ENCODE data around the gene MAGEF1.

Gene MAGEF1

GRCh38 chr3:184750349-184751083, 38.7 kb upstream of the MAGEF1 start:
- no peak overlapping the region for H3K4me3 ChIP-seq (ENCODE audit: low read depth, low read length)
- no peaks in the 10 kb centered on the region for H3K36me3 ChIP-seq (ENCODE audit: control insufficient read depth, insufficient read depth, low read length)
- H3K9ac ChIP-seq (ENCODE audit: low read depth, low read length): no peak overlapping the region

DNA sequence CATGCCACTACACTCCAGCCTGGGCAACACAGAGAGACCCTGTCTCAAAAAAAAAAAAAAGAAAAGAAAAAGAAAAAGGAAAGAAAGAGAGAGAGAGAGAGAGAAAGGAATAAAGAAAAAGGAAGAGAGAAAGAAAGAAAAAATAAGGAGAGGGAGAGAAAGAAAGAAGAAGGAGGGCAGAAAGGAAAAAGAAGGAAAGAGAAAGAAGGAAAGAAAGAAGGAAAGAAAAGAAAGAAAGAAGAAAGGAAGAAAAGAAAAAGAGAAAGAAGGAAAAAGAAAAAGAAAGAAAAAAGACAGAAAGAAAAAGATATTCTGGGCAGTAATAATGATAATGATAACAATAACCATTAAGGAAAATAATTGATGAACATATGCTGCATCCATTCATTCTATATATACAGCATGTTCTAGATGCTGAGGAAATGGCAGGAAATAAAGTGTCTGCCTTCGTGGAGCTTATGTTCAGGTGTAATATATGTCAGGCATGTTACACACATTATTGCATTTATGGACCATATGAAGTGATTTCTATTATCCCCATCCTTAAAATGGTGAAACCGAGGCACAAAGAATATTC, 37.4 kb upstream of the MAGEF1 start:
- Histone ChIP-seq H3K36me3 (ENCODE audit: control insufficient read depth, insufficient read depth, low read length) (no peaks in the 10 kb centered on the region), H3K4me1 (ENCODE audit: control insufficient read depth, insufficient read depth, low read length) (peaks cover 2% of the 10 kb centered on the region), H3K9ac (ENCODE audit: low read depth, low read length) (no peak overlapping the region), H3K27me3 (ENCODE audit: control insufficient read depth, insufficient read depth, low read length) (peaks cover 2% of the 10 kb centered on the region), H3K4me3 (ENCODE audit: low read depth, low read length) (no peak overlapping the region), H3K9me3 (ENCODE audit: control insufficient read depth, insufficient read depth, low read length) (no peaks in the 10 kb centered on the region)

More at GRCh38 chr3:184750349-184751083, 38.7 kb upstream of the MAGEF1 start:
- Histone ChIP-seq H3K4me1 (ENCODE audit: control insufficient read depth, insufficient read depth, low read length) (peaks cover 2% of the 10 kb centered on the region), H3K27me3 (ENCODE audit: control insufficient read depth, insufficient read depth, low read length) (peaks cover 2% of the 10 kb centered on the region), H3K9me3 (ENCODE audit: control insufficient read depth, insufficient read depth, low read length) (no peaks in the 10 kb centered on the region)

- Histone ChIP-seq H3K36me3 (ENCODE audit: control insufficient read depth, insufficient read depth, low read length) (no peaks in the 10 kb centered on the region), H3K9ac (ENCODE audit: low read depth, low read length) (no peak overlapping the region), H3K27me3 (ENCODE audit: control insufficient read depth, insufficient read depth, low read length) (peaks cover 2% of the 10 kb centered on the region), H3K4me3 (ENCODE audit: low read depth, low read length) (no peak overlapping the region), H3K9me3 (ENCODE audit: control insufficient read depth, insufficient read depth, low read length) (no peaks in the 10 kb centered on the region), H3K4me1 (ENCODE audit: control insufficient read depth, insufficient read depth, low read length) (peaks cover 2% of the 10 kb centered on the region)
Observed at GRCh38 chr3:184748219-184749135, 36.6 kb upstream of the MAGEF1 start.

- H3K36me3 ChIP-seq (ENCODE audit: control insufficient read depth, insufficient read depth, low read length): no peaks in the 10 kb centered on the region
- no peaks in the 10 kb centered on the region for H3K9me3 ChIP-seq (ENCODE audit: control insufficient read depth, insufficient read depth, low read length)
- peaks cover 2% of the 10 kb centered on the region for H3K27me3 ChIP-seq (ENCODE audit: control insufficient read depth, insufficient read depth, low read length)
- H3K4me3 ChIP-seq (ENCODE audit: low read depth, low read length): no peak overlapping the region
- H3K9ac ChIP-seq (ENCODE audit: low read depth, low read length): no peak overlapping the region
- peaks cover 5% of the 10 kb centered on the region for H3K4me1 ChIP-seq (ENCODE audit: control insufficient read depth, insufficient read depth, low read length)
Observed at GRCh38 chr3:184746131-184747120, 34.6 kb upstream of the MAGEF1 start.

DNA sequence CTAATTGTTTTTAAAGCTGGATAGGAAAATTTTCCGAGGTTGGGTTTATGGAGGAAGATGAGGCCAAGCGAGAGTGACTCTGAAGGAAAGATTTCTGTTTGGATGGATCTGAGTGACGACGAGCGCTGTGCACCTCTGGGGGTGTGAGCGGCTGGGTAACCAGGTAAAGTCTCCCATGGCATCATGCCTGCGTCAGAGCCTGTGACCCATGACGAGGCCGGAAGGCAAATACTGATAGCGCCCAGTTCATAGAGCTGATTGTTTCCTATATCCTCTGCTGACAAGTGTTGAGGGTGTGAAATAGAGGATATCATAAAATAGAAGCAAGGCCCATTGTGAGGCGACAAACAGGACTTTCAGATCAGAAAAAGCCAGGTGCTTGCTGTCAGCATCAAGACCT, 33.7 kb upstream of the MAGEF1 start:
- H3K9me3 ChIP-seq (ENCODE audit: control insufficient read depth, insufficient read depth, low read length): no peaks in the 10 kb centered on the region
- H3K36me3 ChIP-seq (ENCODE audit: control insufficient read depth, insufficient read depth, low read length): no peaks in the 10 kb centered on the region
- no peak overlapping the region for H3K9ac ChIP-seq (ENCODE audit: low read depth, low read length)

DNA sequence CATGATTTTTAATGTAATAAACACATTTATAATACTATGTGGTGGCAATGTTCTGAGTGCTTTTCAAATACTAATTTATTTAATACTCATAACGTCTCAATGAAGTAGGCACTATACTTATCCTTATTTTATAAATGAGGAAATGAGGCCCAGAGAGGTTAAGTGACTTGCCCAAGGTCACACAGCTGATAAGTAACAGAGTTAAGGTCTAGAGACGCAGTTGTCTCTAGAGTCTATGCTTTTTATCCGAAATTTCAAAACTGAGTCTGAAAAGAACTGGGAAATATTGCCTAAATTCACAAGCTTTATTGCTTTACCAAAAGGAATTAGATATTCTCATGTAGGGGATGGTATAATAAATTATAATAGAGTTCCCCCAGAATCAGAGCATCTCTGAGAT, 31.4 kb upstream of the MAGEF1 start:
- peaks cover under 1% of the 10 kb centered on the region for H3K27me3 ChIP-seq (ENCODE audit: control insufficient read depth, insufficient read depth, low read length)
- no peak overlapping the region for H3K9ac ChIP-seq (ENCODE audit: low read depth, low read length)
- H3K9me3 ChIP-seq (ENCODE audit: control insufficient read depth, insufficient read depth, low read length): no peaks in the 10 kb centered on the region
- H3K36me3 ChIP-seq (ENCODE audit: control insufficient read depth, insufficient read depth, low read length): no peaks in the 10 kb centered on the region
- peaks cover 3% of the 10 kb centered on the region for H3K4me1 ChIP-seq (ENCODE audit: control insufficient read depth, insufficient read depth, low read length)
- no peak overlapping the region for H3K4me3 ChIP-seq (ENCODE audit: low read depth, low read length)

More for the DNA sequence above, 33.7 kb upstream of the MAGEF1 start:
- Histone ChIP-seq H3K4me1 (ENCODE audit: control insufficient read depth, insufficient read depth, low read length) (peaks cover 5% of the 10 kb centered on the region), H3K27me3 (ENCODE audit: control insufficient read depth, insufficient read depth, low read length) (peaks cover 2% of the 10 kb centered on the region), H3K4me3 (ENCODE audit: low read depth, low read length) (no peak overlapping the region)

- no peaks in the 10 kb centered on the region for H3K9me3 ChIP-seq (ENCODE audit: control insufficient read depth, insufficient read depth, low read length)
- no peak overlapping the region for H3K4me3 ChIP-seq (ENCODE audit: low read depth, low read length)
- H3K9ac ChIP-seq (ENCODE audit: low read depth, low read length): no peak overlapping the region
- peaks cover 3% of the 10 kb centered on the region for H3K4me1 ChIP-seq (ENCODE audit: control insufficient read depth, insufficient read depth, low read length)
- no peaks in the 10 kb centered on the region for H3K36me3 ChIP-seq (ENCODE audit: control insufficient read depth, insufficient read depth, low read length)
- no peaks in the 10 kb centered on the region for H3K27me3 ChIP-seq (ENCODE audit: control insufficient read depth, insufficient read depth, low read length)
Observed at GRCh38 chr3:184742676-184743135, 30.8 kb upstream of the MAGEF1 start.

DNA sequence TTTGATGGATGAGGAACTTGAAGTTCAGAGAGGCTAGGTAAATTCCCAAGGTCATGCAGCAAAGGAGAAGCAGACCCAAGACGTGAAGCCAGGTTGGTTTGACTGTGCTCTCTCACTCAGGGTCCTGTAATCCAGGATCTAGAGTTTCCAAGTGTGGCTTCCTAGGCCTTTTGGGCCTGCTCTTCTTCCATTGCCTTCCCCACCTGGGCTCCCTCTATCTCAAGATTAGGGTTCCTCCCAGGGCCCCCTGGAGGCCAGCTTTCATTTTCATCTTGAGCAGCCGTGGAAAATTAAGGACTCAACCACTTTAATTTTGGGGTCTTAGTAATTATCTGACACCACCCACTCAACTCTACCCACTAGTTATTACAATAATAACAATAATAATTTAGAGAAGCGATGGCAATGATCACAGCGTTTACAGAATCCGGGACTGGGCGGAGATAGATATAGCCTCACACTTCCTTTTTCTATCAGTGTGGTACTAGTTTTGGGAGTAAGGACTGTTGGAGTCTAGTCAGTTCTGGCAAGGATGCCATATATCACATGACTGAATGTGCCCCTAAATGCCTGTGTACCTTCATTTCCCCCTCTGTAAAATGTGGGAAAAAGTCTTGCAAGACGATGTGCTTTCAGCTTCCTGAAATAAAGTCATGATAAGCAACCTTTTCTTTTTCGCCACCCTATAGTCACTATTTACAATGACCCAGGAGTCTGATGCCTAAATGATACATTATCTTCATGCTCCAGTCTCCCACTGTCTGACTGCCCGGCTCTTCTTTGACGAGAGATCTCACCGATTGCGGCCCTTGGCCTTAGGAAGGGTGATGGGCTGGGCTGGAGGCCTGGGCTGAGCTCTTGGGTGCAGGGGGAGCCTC, 30.2 kb upstream of the MAGEF1 start:
- no peaks in the 10 kb centered on the region for H3K27me3 ChIP-seq (ENCODE audit: control insufficient read depth, insufficient read depth, low read length)
- H3K4me1 ChIP-seq (ENCODE audit: control insufficient read depth, insufficient read depth, low read length): peaks cover 3% of the 10 kb centered on the region
- H3K9ac ChIP-seq (ENCODE audit: low read depth, low read length): no peak overlapping the region
- H3K9me3 ChIP-seq (ENCODE audit: control insufficient read depth, insufficient read depth, low read length): no peaks in the 10 kb centered on the region
- H3K36me3 ChIP-seq (ENCODE audit: control insufficient read depth, insufficient read depth, low read length): no peaks in the 10 kb centered on the region
- H3K4me3 ChIP-seq (ENCODE audit: low read depth, low read length): no peak overlapping the region

DNA sequence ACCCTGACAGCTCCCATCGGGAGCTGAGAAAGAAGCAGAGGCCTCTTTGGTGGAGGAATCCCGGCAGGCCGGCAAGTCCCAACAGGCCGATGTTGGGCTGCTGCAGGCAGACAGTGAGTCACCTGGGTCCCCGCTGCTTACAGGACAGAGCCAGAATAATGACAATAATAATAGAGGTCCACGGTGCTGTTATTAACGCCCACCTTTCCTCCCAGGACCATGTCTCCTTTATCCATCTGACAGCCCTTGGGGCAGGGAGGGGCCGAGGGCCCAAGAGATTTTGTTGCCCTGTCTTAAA, 29.3 kb upstream of the MAGEF1 start:
- Histone ChIP-seq H3K4me1 (ENCODE audit: control insufficient read depth, insufficient read depth, low read length) (peaks cover 3% of the 10 kb centered on the region), H3K9ac (ENCODE audit: low read depth, low read length) (no peak overlapping the region), H3K27me3 (ENCODE audit: control insufficient read depth, insufficient read depth, low read length) (no peaks in the 10 kb centered on the region), H3K36me3 (ENCODE audit: control insufficient read depth, insufficient read depth, low read length) (no peaks in the 10 kb centered on the region), H3K9me3 (ENCODE audit: control insufficient read depth, insufficient read depth, low read length) (no peaks in the 10 kb centered on the region), H3K4me3 (ENCODE audit: low read depth, low read length) (no peak overlapping the region)

GRCh38 chr3:184740509-184741258, 28.8 kb upstream of the MAGEF1 start:
- Histone ChIP-seq H3K27me3 (ENCODE audit: control insufficient read depth, insufficient read depth, low read length) (no peaks in the 10 kb centered on the region), H3K9me3 (ENCODE audit: control insufficient read depth, insufficient read depth, low read length) (no peaks in the 10 kb centered on the region), H3K9ac (ENCODE audit: low read depth, low read length) (no peak overlapping the region), H3K36me3 (ENCODE audit: control insufficient read depth, insufficient read depth, low read length) (no peaks in the 10 kb centered on the region), H3K4me1 (ENCODE audit: control insufficient read depth, insufficient read depth, low read length) (peaks cover 3% of the 10 kb centered on the region), H3K4me3 (ENCODE audit: low read depth, low read length) (no peak overlapping the region)

Measured in iPS-15b (cell line).